Activated naive CD8-positive, alpha-beta T cell (primary cell): Measurements from ENCODE around the gene MITF.

Experiments used
- H3K27ac Mint-ChIP-seq: one replicate; pipeline ENCODE4 v1.8.0; 2021; ENCODE audit warnings: mixed read lengths
- H3K27me3 Mint-ChIP-seq: one replicate; pipeline ENCODE4 v1.8.0; 2021; ENCODE audit warnings: mixed read lengths
- H3K36me3 Mint-ChIP-seq: one replicate; pipeline ENCODE4 v1.8.0; 2021; ENCODE audit warnings: mixed read lengths
- H3K4me1 Mint-ChIP-seq: one replicate; pipeline ENCODE4 v1.8.0; 2021; ENCODE audit warnings: low read depth, mixed read lengths
- H3K4me3 Mint-ChIP-seq: one replicate; pipeline ENCODE4 v1.8.0; 2021; ENCODE audit warnings: mild to moderate bottlenecking, mixed read lengths
- H3K9me3 Mint-ChIP-seq: one replicate; pipeline ENCODE4 v1.8.0; 2021; ENCODE audit warnings: low read depth, mixed read lengths

MITF gene

DNA sequence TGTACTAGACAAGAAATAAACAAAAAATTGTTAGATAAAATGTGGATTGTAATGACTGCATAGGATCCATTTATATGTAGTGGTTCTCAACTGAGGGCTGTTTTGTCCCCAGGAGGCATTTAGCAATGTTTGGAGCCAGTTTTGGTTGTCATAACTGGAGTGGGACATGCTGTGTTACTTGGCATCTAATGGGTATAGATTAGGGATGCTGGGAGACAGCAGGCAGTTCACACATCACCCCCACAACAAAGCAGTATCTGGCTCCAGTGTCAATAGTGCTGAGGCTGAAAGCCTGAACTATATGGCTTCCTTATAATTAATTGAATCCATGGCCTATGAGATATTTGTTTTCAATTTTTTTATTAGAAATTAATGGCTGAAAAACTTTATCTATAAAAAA, 188.3 kb downstream of the MITF start:
- Mint-ChIP-seq H3K9me3 (no peaks in the 10 kb centered on the region), H3K27ac (no peak overlapping the region), H3K27me3 (peaks cover 4% of the 10 kb centered on the region), H3K4me1 (no peaks in the 10 kb centered on the region), H3K36me3 (no peaks in the 10 kb centered on the region), H3K4me3 (no peak overlapping the region)

DNA sequence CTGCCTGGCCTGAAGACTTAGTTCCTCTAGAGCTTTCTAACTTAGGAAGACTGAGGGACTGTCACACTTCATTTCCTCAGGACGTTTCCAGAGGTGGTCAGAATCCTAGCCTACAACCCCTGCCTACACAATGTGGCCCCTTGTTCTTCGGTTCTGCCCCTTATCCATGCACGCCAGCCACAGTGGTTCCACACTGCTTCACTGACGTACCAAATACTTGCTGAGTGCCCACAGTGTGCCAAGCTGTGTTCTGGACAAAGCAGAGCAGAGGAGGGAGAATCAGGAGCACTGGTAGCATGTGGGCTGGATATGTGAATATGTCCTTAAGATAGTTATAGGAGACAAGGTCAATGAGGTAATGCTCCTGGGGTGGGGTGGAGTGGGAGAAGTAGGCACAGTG, 189.8 kb downstream of the MITF start:
- H3K4me1 Mint-ChIP-seq, result no peaks in the 10 kb centered on the region
- H3K4me3 Mint-ChIP-seq, result no peak overlapping the region
- no peaks in the 10 kb centered on the region for H3K9me3 Mint-ChIP-seq
- no peak overlapping the region for H3K27ac Mint-ChIP-seq
- H3K36me3 Mint-ChIP-seq, result no peaks in the 10 kb centered on the region
- peaks cover 1% of the 10 kb centered on the region for H3K27me3 Mint-ChIP-seq

DNA sequence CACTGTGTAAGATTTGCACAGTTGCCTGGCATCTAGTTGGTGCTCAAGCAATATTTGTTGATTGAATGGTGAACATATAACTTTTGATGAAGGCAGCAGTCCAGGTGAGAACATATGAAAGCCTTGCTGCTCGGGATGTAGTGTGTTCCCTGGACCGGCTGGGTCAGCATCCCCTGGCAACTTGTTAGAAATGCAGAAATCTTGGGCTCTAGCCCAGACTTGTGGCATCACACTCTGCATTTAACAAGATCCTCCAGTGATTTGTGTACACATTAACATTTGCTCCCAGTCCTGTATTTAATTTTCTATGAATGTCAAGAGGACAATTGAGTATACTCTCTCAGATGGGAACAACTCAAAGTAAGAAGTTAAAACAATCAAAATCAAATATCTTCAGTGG, 191.3 kb downstream of the MITF start:
- Mint-ChIP-seq H3K4me1 (no peaks in the 10 kb centered on the region), H3K4me3 (no peak overlapping the region), H3K36me3 (no peaks in the 10 kb centered on the region), H3K27me3 (peaks cover 1% of the 10 kb centered on the region), H3K27ac (no peak overlapping the region), H3K9me3 (no peaks in the 10 kb centered on the region)

DNA sequence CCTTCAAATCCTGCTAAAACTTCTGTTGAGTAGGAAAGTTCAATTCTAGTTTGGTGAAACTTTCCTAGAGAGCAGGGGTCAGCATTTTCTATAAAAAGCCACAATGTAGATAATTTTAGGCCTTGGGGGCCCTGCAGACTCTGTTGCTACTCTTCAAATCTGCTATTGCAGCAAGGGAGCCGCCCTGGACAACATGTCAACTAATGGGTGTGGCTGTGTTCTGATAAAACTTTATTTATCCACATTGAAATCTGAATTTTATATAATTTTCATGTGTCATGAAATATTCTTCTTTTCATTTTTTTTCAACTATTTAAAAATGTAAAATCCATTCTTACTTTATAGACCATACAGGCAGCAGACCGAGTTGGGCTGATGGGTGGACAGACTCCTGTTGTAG, 192.8 kb downstream of the MITF start:
- peaks cover 1% of the 10 kb centered on the region for H3K27me3 Mint-ChIP-seq
- no peaks in the 10 kb centered on the region for H3K36me3 Mint-ChIP-seq
- no peaks in the 10 kb centered on the region for H3K4me1 Mint-ChIP-seq
- H3K9me3 Mint-ChIP-seq, result no peaks in the 10 kb centered on the region
- H3K27ac Mint-ChIP-seq, result no peak overlapping the region
- no peak overlapping the region for H3K4me3 Mint-ChIP-seq

DNA sequence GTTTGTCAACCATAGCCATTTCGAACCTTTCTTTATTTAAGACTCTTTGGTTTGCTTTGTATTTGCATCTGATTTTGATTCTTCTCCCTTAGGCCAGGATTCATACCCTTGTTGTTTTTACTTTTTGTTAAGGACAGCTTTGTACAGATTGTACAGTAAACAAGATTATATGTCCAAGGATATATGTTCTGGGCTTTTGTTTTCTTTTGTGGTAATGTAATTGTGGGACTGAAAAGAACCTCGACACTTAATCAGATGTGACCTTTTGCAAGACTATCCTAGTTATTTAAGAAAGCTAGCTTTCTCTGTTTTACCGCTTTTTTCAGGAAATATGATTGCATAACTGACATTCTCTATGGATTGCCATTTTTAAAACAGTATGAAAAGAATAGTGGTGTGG, 193.2 kb downstream of the MITF start:
- H3K9me3 Mint-ChIP-seq, result no peaks in the 10 kb centered on the region
- no peak overlapping the region for H3K27ac Mint-ChIP-seq
- no peak overlapping the region for H3K4me3 Mint-ChIP-seq
- peaks cover 1% of the 10 kb centered on the region for H3K27me3 Mint-ChIP-seq
- H3K36me3 Mint-ChIP-seq, result no peaks in the 10 kb centered on the region
- no peaks in the 10 kb centered on the region for H3K4me1 Mint-ChIP-seq

DNA sequence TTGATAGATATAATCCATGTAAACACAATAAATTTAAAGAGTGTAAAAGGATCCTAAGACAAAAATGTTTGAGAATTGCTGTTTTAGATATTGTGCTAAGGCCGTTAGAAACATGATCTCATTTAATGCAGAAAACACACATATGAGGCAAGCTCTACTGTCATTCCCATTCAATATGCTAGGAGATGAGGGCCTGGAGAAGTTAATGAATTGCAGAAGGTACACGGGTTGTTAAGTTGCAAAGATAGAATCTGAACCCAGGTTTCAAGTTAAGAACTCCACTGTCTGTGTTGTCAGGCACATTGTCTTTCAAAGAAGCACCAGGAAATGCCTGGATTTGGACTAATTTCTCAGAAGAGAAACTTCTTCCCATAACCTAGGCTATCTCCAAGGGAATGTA, 195.1 kb downstream of the MITF start:
- Mint-ChIP-seq H3K9me3 (no peaks in the 10 kb centered on the region), H3K4me3 (no peak overlapping the region), H3K27ac (no peak overlapping the region), H3K27me3 (peaks cover 2% of the 10 kb centered on the region), H3K4me1 (no peaks in the 10 kb centered on the region), H3K36me3 (no peaks in the 10 kb centered on the region)

DNA sequence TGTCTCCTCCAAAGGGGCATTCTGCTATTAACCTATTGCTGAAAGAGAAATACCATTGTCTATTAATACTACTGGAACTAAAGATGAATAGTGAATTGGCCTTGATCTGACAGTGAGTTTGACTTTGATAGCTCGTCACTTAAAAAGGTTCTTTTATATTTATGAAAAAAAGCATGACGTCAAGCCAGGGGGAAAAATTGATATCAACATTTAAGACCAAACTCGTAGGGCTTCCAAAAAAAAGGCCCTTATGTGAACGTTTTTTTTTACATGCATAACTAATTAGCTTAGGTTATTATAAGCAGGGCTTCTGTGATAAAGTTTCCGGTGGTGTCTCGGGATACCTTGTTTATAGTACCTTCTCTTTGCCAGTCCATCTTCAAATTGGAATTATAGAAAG, 197.0 kb downstream of the MITF start:
- Mint-ChIP-seq H3K27ac (no peak overlapping the region), H3K4me1 (no peaks in the 10 kb centered on the region), H3K27me3 (peaks cover 2% of the 10 kb centered on the region), H3K36me3 (no peaks in the 10 kb centered on the region), H3K9me3 (no peaks in the 10 kb centered on the region), H3K4me3 (no peak overlapping the region)

DNA sequence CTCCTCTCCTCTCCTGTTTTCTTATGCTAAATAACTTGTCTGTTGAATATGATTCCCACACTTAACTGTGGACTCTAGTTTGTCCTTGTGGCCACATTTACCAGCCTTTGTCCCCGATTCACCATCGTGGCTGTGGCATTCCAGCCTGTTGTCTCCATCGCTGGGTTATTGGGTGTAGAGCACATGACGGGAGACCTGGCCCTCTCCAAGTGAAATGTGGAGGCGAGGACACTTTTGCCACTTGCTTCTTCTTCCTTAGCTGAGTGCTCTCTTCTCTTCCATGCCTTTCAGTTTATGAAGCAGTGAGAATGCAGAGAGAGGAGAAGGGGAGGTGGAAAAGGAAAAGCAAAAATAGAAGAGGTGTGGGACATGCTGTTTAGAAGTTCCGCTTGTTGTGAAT, 198.8 kb downstream of the MITF start:
- Mint-ChIP-seq H3K36me3 (no peaks in the 10 kb centered on the region), H3K27ac (no peak overlapping the region), H3K9me3 (no peaks in the 10 kb centered on the region), H3K27me3 (peaks cover 1% of the 10 kb centered on the region), H3K4me1 (no peaks in the 10 kb centered on the region), H3K4me3 (no peak overlapping the region)

DNA sequence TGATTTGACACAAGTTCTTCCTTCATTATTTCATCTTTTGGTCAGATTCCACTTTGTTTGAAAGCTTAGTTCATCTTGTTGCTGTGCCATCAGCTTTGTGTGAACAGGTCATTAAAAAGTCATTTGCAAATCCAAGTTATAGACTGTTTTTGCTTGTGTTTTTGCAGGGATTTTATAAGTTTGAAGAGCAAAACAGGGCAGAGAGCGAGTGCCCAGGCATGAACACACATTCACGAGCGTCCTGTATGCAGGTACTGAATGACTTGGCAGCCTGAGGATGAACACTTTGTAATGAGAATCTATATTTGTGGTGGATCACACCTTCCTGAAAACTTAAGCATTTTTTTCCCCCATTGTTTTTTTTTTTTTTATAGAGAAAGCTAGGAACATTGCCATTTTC, 199.7 kb downstream of the MITF start:
- Mint-ChIP-seq H3K27me3 (peaks cover 1% of the 10 kb centered on the region), H3K4me3 (no peak overlapping the region), H3K4me1 (no peaks in the 10 kb centered on the region), H3K36me3 (no peaks in the 10 kb centered on the region), H3K9me3 (no peaks in the 10 kb centered on the region), H3K27ac (no peak overlapping the region)

DNA sequence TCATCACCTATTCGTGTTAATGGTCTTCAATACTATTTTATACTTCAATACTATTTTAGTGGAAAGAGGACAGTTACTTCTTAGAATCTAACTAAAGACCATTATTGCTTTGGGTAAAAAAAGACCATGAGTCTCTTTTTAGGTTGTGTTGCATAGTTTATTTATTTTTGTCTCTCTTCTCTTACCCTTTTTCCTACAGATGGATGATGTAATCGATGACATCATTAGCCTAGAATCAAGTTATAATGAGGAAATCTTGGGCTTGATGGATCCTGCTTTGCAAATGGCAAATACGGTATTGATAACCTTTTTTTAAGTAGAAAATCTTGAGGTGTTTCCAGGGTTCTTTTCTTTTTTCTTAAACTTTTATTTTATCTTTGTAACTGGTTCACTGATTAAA, 201.8 kb downstream of the MITF start:
- H3K9me3 Mint-ChIP-seq, result no peaks in the 10 kb centered on the region
- no peaks in the 10 kb centered on the region for H3K36me3 Mint-ChIP-seq
- H3K27me3 Mint-ChIP-seq, result peaks cover 1% of the 10 kb centered on the region
- no peak overlapping the region for H3K27ac Mint-ChIP-seq
- H3K4me1 Mint-ChIP-seq, result no peaks in the 10 kb centered on the region
- H3K4me3 Mint-ChIP-seq, result no peak overlapping the region

DNA sequence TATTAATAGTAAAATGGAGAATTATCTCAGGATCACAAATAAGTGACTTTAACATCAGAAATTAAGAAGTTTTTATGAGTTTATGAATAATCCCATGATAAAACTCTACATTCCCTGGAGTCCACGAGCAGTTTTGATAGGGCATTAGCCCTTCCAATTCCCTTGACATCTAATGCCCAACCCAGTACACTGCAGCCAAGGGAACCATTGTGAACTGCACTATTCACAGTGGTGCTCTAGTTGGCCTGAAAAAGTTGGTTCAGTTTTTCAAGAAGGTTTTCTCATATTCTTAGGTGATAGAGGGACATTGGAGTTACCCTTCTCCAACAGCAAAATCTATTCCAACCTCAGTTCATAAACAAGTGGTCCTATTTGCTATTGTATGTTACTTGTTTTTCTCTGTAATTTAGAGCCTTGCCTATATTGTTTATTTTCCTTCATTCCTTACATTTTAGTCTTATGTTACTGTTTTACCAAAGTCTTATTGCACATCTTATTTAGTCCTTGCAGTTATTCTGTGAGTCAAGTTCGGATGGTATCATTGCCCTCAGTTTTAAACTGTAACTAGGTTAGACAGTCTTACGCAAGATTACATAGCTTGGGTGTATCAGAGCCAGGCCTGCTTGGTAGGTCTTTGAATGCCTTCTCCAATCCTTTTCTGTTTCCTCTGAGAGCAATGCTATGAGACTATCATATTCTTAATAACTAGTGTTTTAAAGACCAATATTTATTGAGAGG, 202.3 kb downstream of the MITF start:
- H3K9me3 Mint-ChIP-seq, result no peaks in the 10 kb centered on the region

DNA sequence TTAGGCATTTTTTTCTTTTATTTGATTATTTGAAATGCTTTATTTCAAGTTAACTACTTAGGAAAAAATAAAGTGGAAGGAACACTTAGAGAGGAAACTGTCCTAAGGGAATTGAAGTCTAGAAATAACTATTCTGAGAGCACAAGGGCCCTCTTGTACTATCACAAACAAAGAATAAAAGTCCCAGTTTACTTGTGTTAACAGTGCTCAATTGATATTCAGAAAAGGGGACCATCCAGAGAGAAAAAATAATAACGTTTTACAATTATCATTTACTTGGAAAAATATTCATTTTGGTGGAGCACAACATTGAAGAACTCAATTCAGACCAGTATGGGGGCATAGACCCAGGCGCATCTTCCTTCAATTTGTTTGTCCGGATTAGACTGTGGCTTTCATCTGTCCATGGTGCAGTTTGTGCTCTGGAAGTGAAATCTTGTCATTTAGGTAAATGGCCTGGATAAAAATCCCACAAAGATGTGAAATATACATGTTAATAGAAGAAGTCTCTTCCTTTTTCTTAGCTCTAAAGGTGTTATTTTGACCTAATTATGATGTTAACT, 205.7 kb downstream of the MITF start:
- no peaks in the 10 kb centered on the region for H3K27me3 Mint-ChIP-seq
- no peaks in the 10 kb centered on the region for H3K9me3 Mint-ChIP-seq
- no peaks in the 10 kb centered on the region for H3K4me1 Mint-ChIP-seq
- H3K27ac Mint-ChIP-seq, result no peak overlapping the region
- H3K36me3 Mint-ChIP-seq, result no peaks in the 10 kb centered on the region
- no peak overlapping the region for H3K4me3 Mint-ChIP-seq

More for the DNA sequence above, 202.3 kb downstream of the MITF start:
- no peaks in the 10 kb centered on the region for H3K4me1 Mint-ChIP-seq
- H3K27ac Mint-ChIP-seq, result no peak overlapping the region
- H3K27me3 Mint-ChIP-seq, result peaks cover 1% of the 10 kb centered on the region
- H3K4me3 Mint-ChIP-seq, result no peak overlapping the region
- no peaks in the 10 kb centered on the region for H3K36me3 Mint-ChIP-seq

DNA sequence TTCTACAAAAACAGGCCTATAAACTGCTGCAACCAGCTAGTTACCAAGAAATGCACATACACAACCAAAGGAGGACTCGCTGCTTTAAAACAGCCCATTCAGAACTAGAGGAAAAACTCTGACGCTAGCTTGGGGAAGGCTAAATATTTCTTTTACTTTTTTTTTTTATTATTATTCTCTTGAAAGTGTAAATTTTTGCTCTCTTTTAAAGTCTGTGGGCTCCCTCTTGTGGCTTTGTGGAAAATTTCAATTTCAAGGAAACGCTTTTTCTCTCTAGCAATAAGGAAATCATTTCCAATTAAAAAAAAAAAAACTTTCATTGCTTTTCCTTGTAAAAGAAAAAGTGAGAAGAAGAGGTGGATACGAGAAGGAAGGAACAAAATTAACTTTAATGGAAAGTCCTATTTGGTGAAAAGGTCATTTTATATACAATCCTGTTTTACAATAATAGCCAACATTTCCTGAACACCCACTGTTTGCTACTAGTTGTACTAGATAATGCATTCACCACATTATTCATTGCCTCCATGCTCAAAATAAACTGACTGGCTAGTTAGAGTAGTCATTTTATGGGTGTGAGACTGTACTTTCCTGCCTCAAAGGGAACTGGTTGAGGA, 209.1 kb downstream of the MITF start:
- H3K36me3 Mint-ChIP-seq, result no peaks in the 10 kb centered on the region
- H3K9me3 Mint-ChIP-seq, result no peaks in the 10 kb centered on the region
- no peak overlapping the region for H3K4me3 Mint-ChIP-seq
- no peak overlapping the region for H3K27ac Mint-ChIP-seq
- no peaks in the 10 kb centered on the region for H3K27me3 Mint-ChIP-seq
- H3K4me1 Mint-ChIP-seq, result no peaks in the 10 kb centered on the region

DNA sequence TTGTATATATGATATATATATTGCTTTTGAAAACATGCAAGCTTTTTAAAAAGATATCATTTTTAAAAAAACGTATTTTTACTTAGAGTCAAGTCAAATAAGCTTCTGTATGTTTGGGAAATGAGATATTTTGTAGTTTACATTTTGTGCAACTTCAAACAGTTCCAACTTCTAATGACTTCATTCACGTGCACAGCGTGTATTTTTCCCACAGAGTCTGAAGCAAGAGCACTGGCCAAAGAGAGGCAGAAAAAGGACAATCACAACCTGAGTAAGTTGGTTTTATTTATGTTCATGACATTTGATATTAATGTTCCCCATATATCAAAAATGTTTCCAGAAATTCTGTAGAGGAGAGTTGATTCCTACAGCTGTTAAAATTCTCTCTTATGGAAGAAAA, 212.4 kb downstream of the MITF start:
- H3K4me1 Mint-ChIP-seq, result no peaks in the 10 kb centered on the region
- H3K36me3 Mint-ChIP-seq, result no peaks in the 10 kb centered on the region
- H3K27ac Mint-ChIP-seq, result no peak overlapping the region
- no peaks in the 10 kb centered on the region for H3K9me3 Mint-ChIP-seq
- no peaks in the 10 kb centered on the region for H3K27me3 Mint-ChIP-seq
- no peak overlapping the region for H3K4me3 Mint-ChIP-seq

DNA sequence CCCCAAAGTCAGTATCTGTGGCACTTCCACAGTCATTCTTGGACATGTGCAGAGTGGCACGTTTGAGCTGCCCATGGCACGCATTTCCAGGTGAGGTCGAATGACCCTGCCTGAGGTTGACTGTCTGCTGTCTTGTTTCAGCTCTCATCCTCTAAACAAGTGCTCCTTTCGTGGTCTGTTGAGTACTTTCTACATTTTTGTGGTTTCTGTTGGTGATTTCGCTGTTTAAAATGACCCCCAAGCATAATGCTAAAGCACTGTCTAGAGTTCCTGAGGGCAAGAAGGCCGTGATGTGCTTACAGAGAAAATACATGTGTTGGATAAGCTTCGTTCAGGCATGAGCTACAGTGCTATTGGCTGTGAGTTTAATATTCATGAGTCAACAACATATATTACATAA, 220.3 kb downstream of the MITF start:
- H3K27me3 Mint-ChIP-seq, result no peaks in the 10 kb centered on the region
- H3K27ac Mint-ChIP-seq, result no peak overlapping the region
- H3K36me3 Mint-ChIP-seq, result no peaks in the 10 kb centered on the region
- no peaks in the 10 kb centered on the region for H3K4me1 Mint-ChIP-seq
- no peaks in the 10 kb centered on the region for H3K9me3 Mint-ChIP-seq
- no peak overlapping the region for H3K4me3 Mint-ChIP-seq
